Osteocyte (in vitro differentiated cells): Measurements from ENCODE around the gene PDE3B. TPM values are rescaled to one million over a fixed set of nuclear protein-coding genes. Genes with fewer than 3 reads are reported as not detected.
"Not testable (repeated sequence)": the region's sequence is repeated elsewhere in the genome, so short reads cannot be mapped to it uniquely, and the experiment has no call there.

Experiments used
- DNase-seq: peaks from one replicate; pipeline ENCODE4 v3.0.0; 2021; ENCODE audit warnings: mixed read lengths; ENCODE audit not compliant: unreplicated experiment; ENCODE audit errors: extremely low spot score
- H3K27ac Mint-ChIP-seq: one replicate; pipeline ENCODE4 v1.8.0; 2021; ENCODE audit warnings: mild to moderate bottlenecking, mixed read lengths; ENCODE audit not compliant: unreplicated experiment
- H3K27me3 Mint-ChIP-seq: one replicate; pipeline ENCODE4 v1.8.0; 2021; ENCODE audit warnings: mixed read lengths; ENCODE audit not compliant: unreplicated experiment
- H3K36me3 Mint-ChIP-seq: one replicate; pipeline ENCODE4 v1.8.0; 2021; ENCODE audit warnings: mixed read lengths; ENCODE audit not compliant: unreplicated experiment
- H3K4me1 Mint-ChIP-seq: one replicate; pipeline ENCODE4 v1.8.0; 2021; ENCODE audit warnings: mixed read lengths; ENCODE audit not compliant: unreplicated experiment
- H3K4me3 Mint-ChIP-seq: one replicate; pipeline ENCODE4 v1.8.0; 2021; ENCODE audit warnings: mild to moderate bottlenecking, moderate library complexity, mixed read lengths; ENCODE audit not compliant: unreplicated experiment
- H3K9me3 Mint-ChIP-seq: one replicate; pipeline ENCODE4 v1.8.0; 2021; ENCODE audit warnings: mixed read lengths; ENCODE audit not compliant: unreplicated experiment
- total RNA-seq: library from RNA; stranded (reverse); gene quantifications from 2 replicates; pipeline ENCODE4 v1.2.1, GENCODE V29; 2021
- TF ChIP-seq, protein P1 (sequence below): fragments of 200-600 bp; sonication (generic); IDR thresholded peaks from 2 replicates; pipeline ENCODE4 v1.5.0; 2021; ENCODE audit warnings: antibody characterized with exemption, mild to moderate bottlenecking, moderate library complexity

The PDE3B gene
- total RNA-seq, 1 donor from 2014 or later = 0.08 TPM

DNA sequence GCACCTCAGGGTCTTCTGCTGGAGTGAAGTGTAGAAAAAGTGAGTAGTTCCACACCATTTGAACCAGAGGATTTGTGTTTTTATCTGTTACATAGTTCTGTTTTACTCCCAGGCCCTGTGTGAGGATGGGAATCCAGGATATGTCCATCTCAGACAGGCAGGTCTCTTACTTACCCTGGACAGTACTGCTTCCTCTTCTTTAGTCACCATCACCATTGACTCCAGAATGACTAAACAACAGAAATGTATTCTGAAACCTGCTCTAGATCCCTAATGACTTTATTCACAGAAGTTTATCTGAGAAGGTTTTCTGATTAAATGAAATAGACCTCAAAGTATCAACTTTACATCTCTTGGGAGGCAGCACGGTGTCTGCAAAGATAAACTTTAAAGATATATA, 214.8 kb downstream of the PDE3B start:
- Mint-ChIP-seq H3K4me1 (no peaks in the 10 kb centered on the region), H3K36me3 (no peaks in the 10 kb centered on the region), H3K4me3 (no peak overlapping the region), H3K9me3 (no peaks in the 10 kb centered on the region), H3K27ac (no peak overlapping the region), H3K27me3 (peaks cover 20% of the 10 kb centered on the region)
- TF ChIP-seq, protein P1, sequence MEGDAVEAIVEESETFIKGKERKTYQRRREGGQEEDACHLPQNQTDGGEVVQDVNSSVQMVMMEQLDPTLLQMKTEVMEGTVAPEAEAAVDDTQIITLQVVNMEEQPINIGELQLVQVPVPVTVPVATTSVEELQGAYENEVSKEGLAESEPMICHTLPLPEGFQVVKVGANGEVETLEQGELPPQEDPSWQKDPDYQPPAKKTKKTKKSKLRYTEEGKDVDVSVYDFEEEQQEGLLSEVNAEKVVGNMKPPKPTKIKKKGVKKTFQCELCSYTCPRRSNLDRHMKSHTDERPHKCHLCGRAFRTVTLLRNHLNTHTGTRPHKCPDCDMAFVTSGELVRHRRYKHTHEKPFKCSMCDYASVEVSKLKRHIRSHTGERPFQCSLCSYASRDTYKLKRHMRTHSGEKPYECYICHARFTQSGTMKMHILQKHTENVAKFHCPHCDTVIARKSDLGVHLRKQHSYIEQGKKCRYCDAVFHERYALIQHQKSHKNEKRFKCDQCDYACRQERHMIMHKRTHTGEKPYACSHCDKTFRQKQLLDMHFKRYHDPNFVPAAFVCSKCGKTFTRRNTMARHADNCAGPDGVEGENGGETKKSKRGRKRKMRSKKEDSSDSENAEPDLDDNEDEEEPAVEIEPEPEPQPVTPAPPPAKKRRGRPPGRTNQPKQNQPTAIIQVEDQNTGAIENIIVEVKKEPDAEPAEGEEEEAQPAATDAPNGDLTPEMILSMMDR = no peak
- no peak for DNase-seq

DNA sequence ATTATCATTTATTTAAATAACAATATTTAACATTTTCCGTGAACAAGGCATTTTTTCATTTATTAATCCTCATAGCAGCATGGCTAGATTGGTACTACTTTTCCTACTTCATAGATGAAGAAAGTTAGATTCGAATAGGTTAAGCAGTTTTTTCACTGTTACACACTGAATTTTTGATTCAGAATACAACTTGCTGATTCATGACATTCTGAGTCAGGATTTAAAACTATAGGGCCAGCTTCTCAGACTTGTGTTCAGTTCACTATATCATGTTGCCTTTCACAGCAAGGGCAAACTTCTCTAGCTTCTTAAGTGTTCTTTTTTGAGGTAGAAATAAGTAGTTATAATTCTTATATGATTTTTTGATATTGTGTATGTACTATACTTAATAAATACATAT, 216.9 kb downstream of the PDE3B start:
- H3K9me3 Mint-ChIP-seq = peaks cover 6% of the 10 kb centered on the region
- no peak for DNase-seq
- TF ChIP-seq, protein P1 = no peak
- H3K27me3 Mint-ChIP-seq = peaks cover 21% of the 10 kb centered on the region
- no peak overlapping the region for H3K4me3 Mint-ChIP-seq
- no peaks in the 10 kb centered on the region for H3K36me3 Mint-ChIP-seq
- H3K27ac Mint-ChIP-seq = no peak overlapping the region
- H3K4me1 Mint-ChIP-seq = no peaks in the 10 kb centered on the region

DNA sequence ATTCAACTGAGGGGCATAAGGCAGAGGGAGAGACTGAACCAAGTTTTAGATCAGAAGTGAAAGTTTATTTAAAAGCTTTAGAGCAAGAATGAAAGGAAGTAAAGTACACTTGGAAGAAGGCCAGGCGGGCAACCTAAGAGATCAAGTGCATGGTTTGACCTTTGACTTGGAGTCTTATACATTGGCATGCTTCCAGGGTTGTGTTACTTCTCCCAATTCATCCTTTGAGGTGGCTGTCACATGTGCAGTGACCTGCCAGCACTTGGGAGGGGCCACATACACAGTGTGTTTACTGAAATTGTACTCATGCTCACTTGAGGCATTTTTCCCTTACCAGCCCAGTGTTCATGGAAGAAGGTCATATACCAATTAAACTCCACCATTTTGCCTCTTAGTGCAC, 218.1 kb downstream of the PDE3B start:
- TF ChIP-seq, protein P1 = no peak
- no peaks in the 10 kb centered on the region for H3K36me3 Mint-ChIP-seq
- H3K9me3 Mint-ChIP-seq = peaks cover 6% of the 10 kb centered on the region
- H3K27ac Mint-ChIP-seq = no peak overlapping the region
- no peak for DNase-seq
- no peaks in the 10 kb centered on the region for H3K4me1 Mint-ChIP-seq
- H3K27me3 Mint-ChIP-seq = peaks cover 10% of the 10 kb centered on the region
- H3K4me3 Mint-ChIP-seq = no peak overlapping the region

DNA sequence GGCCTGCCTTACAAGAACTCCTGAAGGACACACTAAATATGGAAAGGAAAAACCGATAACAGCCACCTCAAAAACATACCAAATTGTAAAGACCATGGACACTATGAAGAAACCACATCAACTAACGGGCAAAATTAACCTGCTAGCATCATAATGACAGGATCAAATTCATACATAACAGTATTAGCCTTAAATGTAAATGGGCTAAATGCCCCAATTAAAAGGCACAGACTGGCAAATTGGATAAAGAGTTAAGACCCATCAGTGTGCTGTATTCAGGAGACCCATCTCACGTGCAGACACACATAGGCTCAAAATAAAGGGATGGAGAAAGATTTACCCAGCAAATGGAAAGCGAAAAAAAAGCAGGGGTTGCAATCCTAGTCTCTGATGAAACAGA, 220.2 kb downstream of the PDE3B start:
- not testable (repeated sequence) for H3K27ac Mint-ChIP-seq, H3K4me3 Mint-ChIP-seq, H3K9me3 Mint-ChIP-seq, DNase-seq, H3K36me3 Mint-ChIP-seq, H3K27me3 Mint-ChIP-seq, H3K4me1 Mint-ChIP-seq

DNA sequence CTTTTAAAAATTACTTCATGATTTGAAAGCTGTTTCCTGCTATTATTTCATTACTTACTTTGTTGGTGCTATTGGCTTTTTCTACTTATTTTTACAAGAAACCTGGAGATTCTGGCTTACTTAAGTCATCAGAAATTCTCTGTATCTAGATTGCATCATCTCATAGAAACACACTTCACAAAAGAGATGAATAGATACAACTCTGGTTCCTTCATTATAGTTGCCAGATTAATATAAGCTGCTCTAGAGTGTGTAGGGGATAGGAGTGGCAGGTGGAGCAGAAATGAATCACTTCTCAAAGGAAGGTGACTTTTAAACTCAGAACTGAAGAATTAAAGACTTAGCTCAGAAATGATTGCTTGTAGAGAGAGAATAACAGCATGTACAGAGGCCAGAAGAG, 228.4 kb downstream of the PDE3B start:
- TF ChIP-seq, protein P1 = no peak
- Mint-ChIP-seq H3K36me3 (no peaks in the 10 kb centered on the region), H3K27ac (no peak overlapping the region), H3K9me3 (no peaks in the 10 kb centered on the region), H3K27me3 (no peaks in the 10 kb centered on the region), H3K4me3 (no peak overlapping the region), H3K4me1 (peaks cover 6% of the 10 kb centered on the region)
- DNase-seq = no peak

DNA sequence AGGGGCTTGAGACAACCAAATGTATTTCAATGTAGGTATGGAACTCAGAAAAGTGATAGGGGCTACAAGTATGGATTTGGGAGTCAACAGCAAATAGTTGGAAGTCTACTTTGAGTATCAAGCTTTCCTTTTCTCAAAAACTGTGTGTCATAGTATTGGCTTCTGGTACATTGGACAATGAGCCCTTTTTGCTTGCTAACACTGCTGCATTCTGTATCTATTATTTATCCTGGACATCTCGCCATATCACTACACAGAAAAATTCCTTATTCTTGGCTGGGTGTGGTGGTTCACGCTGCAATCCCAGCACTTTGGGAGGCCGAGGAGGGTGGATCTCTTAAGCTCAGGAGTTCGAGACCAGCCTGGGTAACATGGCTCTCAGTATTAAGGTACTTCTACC, 230.0 kb downstream of the PDE3B start:
- TF ChIP-seq, protein P1 = no peak
- peaks cover 5% of the 10 kb centered on the region for H3K36me3 Mint-ChIP-seq
- H3K27ac Mint-ChIP-seq = no peak overlapping the region
- no peaks in the 10 kb centered on the region for H3K9me3 Mint-ChIP-seq
- H3K4me3 Mint-ChIP-seq = no peak overlapping the region
- no peak for DNase-seq
- no peaks in the 10 kb centered on the region for H3K27me3 Mint-ChIP-seq
- peaks cover 6% of the 10 kb centered on the region for H3K4me1 Mint-ChIP-seq
